NCI-H2107 treated with DMSO at 0.1 percent for 48 hours (cell line): ENCODE measurements around the gene KIZ.
"Not testable (repeated sequence)": the region's sequence is repeated elsewhere in the genome, so short reads cannot be mapped to it uniquely, and the experiment has no call there.

ENCODE experiments used
- DNase-seq: peaks from one replicate; lab custom pipeline; 2025; ENCODE audit not compliant: unreplicated experiment; lab: John Stamatoyannopoulos, UW

The KIZ gene

GRCh38 chr20:21136015-21136732, 10.3 kb downstream of the KIZ start:
- DNase-seq: no peak

GRCh38 chr20:21137078-21137477, 11.2 kb downstream of the KIZ start:
- no peak for DNase-seq

GRCh38 chr20:21139881-21140566, 14.1 kb downstream of the KIZ start:
- DNase-seq: no peak

GRCh38 chr20:21141825-21142224, 15.9 kb downstream of the KIZ start:
- no peak for DNase-seq

GRCh38 chr20:21143194-21143890, 17.5 kb downstream of the KIZ start:
- no peak for DNase-seq

GRCh38 chr20:21145424-21145823, 19.5 kb downstream of the KIZ start:
- DNase-seq: no peak

- no peak for DNase-seq
Observed at GRCh38 chr20:21146215-21146614, 20.3 kb downstream of the KIZ start.

GRCh38 chr20:21147593-21147992, 21.7 kb downstream of the KIZ start:
- no peak for DNase-seq

GRCh38 chr20:21149344-21149743, 23.5 kb downstream of the KIZ start:
- DNase-seq: no peak

GRCh38 chr20:21151791-21152190, 25.9 kb downstream of the KIZ start:
- DNase-seq: no peak

GRCh38 chr20:21154692-21155091, 28.8 kb downstream of the KIZ start:
- DNase-seq: no peak

- DNase-seq: no peak
Observed at GRCh38 chr20:21155268-21155667, 29.4 kb downstream of the KIZ start.

- DNase-seq: no peak
Observed at GRCh38 chr20:21156266-21156665, 30.4 kb downstream of the KIZ start.

- DNase-seq: no peak
Observed at GRCh38 chr20:21157006-21157405, 31.1 kb downstream of the KIZ start.

GRCh38 chr20:21159658-21160380, 33.9 kb downstream of the KIZ start:
- no peak for DNase-seq

- no peak for DNase-seq
Observed at GRCh38 chr20:21161926-21162325, 36.0 kb downstream of the KIZ start.

- no peak for DNase-seq
Observed at GRCh38 chr20:21162631-21163030, 36.7 kb downstream of the KIZ start.

GRCh38 chr20:21166801-21167200, 40.9 kb downstream of the KIZ start:
- DNase-seq: no peak

- no peak for DNase-seq
Observed at GRCh38 chr20:21167261-21167660, 41.4 kb downstream of the KIZ start.

GRCh38 chr20:21168061-21168460, 42.2 kb downstream of the KIZ start:
- DNase-seq: not testable (repeated sequence)

- DNase-seq: no peak
Observed at GRCh38 chr20:21172626-21173025, 46.7 kb downstream of the KIZ start.
